ENCODE data around the gene SLC1A3. TPM values are rescaled to one million over a fixed set of nuclear protein-coding genes. Genes with fewer than 3 reads are reported as not detected.

The SLC1A3 gene
- polyA plus RNA-seq, 2 donors, result 13.5 to 16.1 TPM

- Histone ChIP-seq H3K27ac (ENCODE audit: low read depth in 2 of 2, low read length in 1 of 2) (no peak overlapping the region), H3K9me3 (ENCODE audit: control insufficient read depth in 2 of 2, insufficient read depth in 1 of 2, low read depth in 1 of 2, low read length in 1 of 2) (no peaks in the 10 kb centered on the region), H3K4me3 (ENCODE audit: low read depth in 1 of 2, low read length in 2 of 2) (no peak overlapping the region), H3K4me1 (ENCODE audit: control insufficient read depth in 2 of 2, insufficient read depth in 2 of 2, low read length in 1 of 2) (no peaks in the 10 kb centered on the region), H3K27me3 (ENCODE audit: control insufficient read depth in 1 of 2, insufficient read depth in 2 of 2, low read length in 2 of 2) (no peaks in the 10 kb centered on the region), H3K36me3 (ENCODE audit: control insufficient read depth in 2 of 2, insufficient read depth in 2 of 2, low read length in 1 of 2) (no peaks in the 10 kb centered on the region)
- WGBS, 2 donors, result 80 to 88% methylated on average over 3 of the region's 3 CpGs
Observed at GRCh38 chr5:36670548-36670947, 64.1 kb downstream of the SLC1A3 start.

- Histone ChIP-seq H3K4me3 (ENCODE audit: low read depth in 1 of 2, low read length in 2 of 2) (no peak overlapping the region), H3K27ac (ENCODE audit: low read depth in 2 of 2, low read length in 1 of 2) (no peak overlapping the region), H3K36me3 (ENCODE audit: control insufficient read depth in 2 of 2, insufficient read depth in 2 of 2, low read length in 1 of 2) (no peaks in the 10 kb centered on the region), H3K4me1 (ENCODE audit: control insufficient read depth in 2 of 2, insufficient read depth in 2 of 2, low read length in 1 of 2) (no peaks in the 10 kb centered on the region), H3K27me3 (ENCODE audit: control insufficient read depth in 1 of 2, insufficient read depth in 2 of 2, low read length in 2 of 2) (no peaks in the 10 kb centered on the region), H3K9me3 (ENCODE audit: control insufficient read depth in 2 of 2, insufficient read depth in 1 of 2, low read depth in 1 of 2, low read length in 1 of 2) (no peaks in the 10 kb centered on the region)
- 77 to 82% methylated on average over 3 of the region's 3 CpGs for WGBS, 2 donors
Observed at GRCh38 chr5:36675282-36675681, 68.9 kb downstream of the SLC1A3 start.

GRCh38 chr5:36679221-36679989 is 73.0 kb downstream of the SLC1A3 start:
- no peak overlapping the region for H3K27ac ChIP-seq (ENCODE audit: low read depth in 2 of 2, low read length in 1 of 2)

GRCh38 chr5:36680066-36680465 is 73.7 kb downstream of the SLC1A3 start:
- H3K27ac ChIP-seq (ENCODE audit: low read depth in 2 of 2, low read length in 1 of 2), result no peak overlapping the region
- 82 to 85% methylated on average over 7 of the region's 7 CpGs for WGBS, 2 donors
- no peaks in the 10 kb centered on the region for H3K27me3 ChIP-seq (ENCODE audit: control insufficient read depth in 1 of 2, insufficient read depth in 2 of 2, low read length in 2 of 2)
- no peaks in the 10 kb centered on the region for H3K4me1 ChIP-seq (ENCODE audit: control insufficient read depth in 2 of 2, insufficient read depth in 2 of 2, low read length in 1 of 2)
- H3K36me3 ChIP-seq (ENCODE audit: control insufficient read depth in 2 of 2, insufficient read depth in 2 of 2, low read length in 1 of 2), result peaks cover 0 to 4% of the 10 kb centered on the region in 2 donors
- H3K4me3 ChIP-seq (ENCODE audit: low read depth in 1 of 2, low read length in 2 of 2), result no peak overlapping the region
- no peaks in the 10 kb centered on the region for H3K9me3 ChIP-seq (ENCODE audit: control insufficient read depth in 2 of 2, insufficient read depth in 1 of 2, low read depth in 1 of 2, low read length in 1 of 2)

More at GRCh38 chr5:36679221-36679989, 73.0 kb downstream of the SLC1A3 start:
- Histone ChIP-seq H3K4me3 (ENCODE audit: low read depth in 1 of 2, low read length in 2 of 2) (no peak overlapping the region), H3K36me3 (ENCODE audit: control insufficient read depth in 2 of 2, insufficient read depth in 2 of 2, low read length in 1 of 2) (peaks cover 0 to 4% of the 10 kb centered on the region in 2 donors), H3K9me3 (ENCODE audit: control insufficient read depth in 2 of 2, insufficient read depth in 1 of 2, low read depth in 1 of 2, low read length in 1 of 2) (no peaks in the 10 kb centered on the region), H3K4me1 (ENCODE audit: control insufficient read depth in 2 of 2, insufficient read depth in 2 of 2, low read length in 1 of 2) (no peaks in the 10 kb centered on the region), H3K27me3 (ENCODE audit: control insufficient read depth in 1 of 2, insufficient read depth in 2 of 2, low read length in 2 of 2) (no peaks in the 10 kb centered on the region)
- 82 to 83% methylated on average over 8 of the region's 8 CpGs for WGBS, 2 donors

GRCh38 chr5:36681711-36682110 is 75.3 kb downstream of the SLC1A3 start:
- peaks cover 0 to 4% of the 10 kb centered on the region in 2 donors for H3K36me3 ChIP-seq (ENCODE audit: control insufficient read depth in 2 of 2, insufficient read depth in 2 of 2, low read length in 1 of 2)
- H3K4me3 ChIP-seq (ENCODE audit: low read depth in 1 of 2, low read length in 2 of 2), result no peak overlapping the region
- H3K27ac ChIP-seq (ENCODE audit: low read depth in 2 of 2, low read length in 1 of 2), result no peak overlapping the region
- 59% methylated on average over 1 of the region's 1 CpG for whole genome bisulfite sequencing, 2 donors
- no peaks in the 10 kb centered on the region for H3K4me1 ChIP-seq (ENCODE audit: control insufficient read depth in 2 of 2, insufficient read depth in 2 of 2, low read length in 1 of 2)
- H3K9me3 ChIP-seq (ENCODE audit: control insufficient read depth in 2 of 2, insufficient read depth in 1 of 2, low read depth in 1 of 2, low read length in 1 of 2), result no peaks in the 10 kb centered on the region
- no peaks in the 10 kb centered on the region for H3K27me3 ChIP-seq (ENCODE audit: control insufficient read depth in 1 of 2, insufficient read depth in 2 of 2, low read length in 2 of 2)

GRCh38 chr5:36682499-36682898 is 76.1 kb downstream of the SLC1A3 start:
- no peak overlapping the region for H3K4me3 ChIP-seq (ENCODE audit: low read depth in 1 of 2, low read length in 2 of 2)
- H3K27ac ChIP-seq (ENCODE audit: low read depth in 2 of 2, low read length in 1 of 2), result no peak overlapping the region
- H3K4me1 ChIP-seq (ENCODE audit: control insufficient read depth in 2 of 2, insufficient read depth in 2 of 2, low read length in 1 of 2), result no peaks in the 10 kb centered on the region
- no peaks in the 10 kb centered on the region for H3K9me3 ChIP-seq (ENCODE audit: control insufficient read depth in 2 of 2, insufficient read depth in 1 of 2, low read depth in 1 of 2, low read length in 1 of 2)
- no peaks in the 10 kb centered on the region for H3K27me3 ChIP-seq (ENCODE audit: control insufficient read depth in 1 of 2, insufficient read depth in 2 of 2, low read length in 2 of 2)
- 89 to 91% methylated on average over 2 of the region's 2 CpGs for WGBS, 2 donors
- H3K36me3 ChIP-seq (ENCODE audit: control insufficient read depth in 2 of 2, insufficient read depth in 2 of 2, low read length in 1 of 2), result peaks cover 0 to 4% of the 10 kb centered on the region in 2 donors

- no peak overlapping the region for H3K4me3 ChIP-seq (ENCODE audit: low read depth in 1 of 2, low read length in 2 of 2)
- H3K36me3 ChIP-seq (ENCODE audit: control insufficient read depth in 2 of 2, insufficient read depth in 2 of 2, low read length in 1 of 2), result peaks cover 0 to 4% of the 10 kb centered on the region in 2 donors
- 84 to 86% methylated on average over 9 of the region's 9 CpGs for WGBS, 2 donors
- H3K4me1 ChIP-seq (ENCODE audit: control insufficient read depth in 2 of 2, insufficient read depth in 2 of 2, low read length in 1 of 2), result no peaks in the 10 kb centered on the region
- H3K9me3 ChIP-seq (ENCODE audit: control insufficient read depth in 2 of 2, insufficient read depth in 1 of 2, low read depth in 1 of 2, low read length in 1 of 2), result no peaks in the 10 kb centered on the region
- H3K27me3 ChIP-seq (ENCODE audit: control insufficient read depth in 1 of 2, insufficient read depth in 2 of 2, low read length in 2 of 2), result no peaks in the 10 kb centered on the region
- no peak overlapping the region for H3K27ac ChIP-seq (ENCODE audit: low read depth in 2 of 2, low read length in 1 of 2)
Observed at GRCh38 chr5:36683821-36684434, 77.5 kb downstream of the SLC1A3 start.

- 83 to 84% methylated on average over 13 of the region's 13 CpGs for WGBS, 2 donors
- Histone ChIP-seq H3K4me1 (ENCODE audit: control insufficient read depth in 2 of 2, insufficient read depth in 2 of 2, low read length in 1 of 2) (peaks cover 0 to 3% of the 10 kb centered on the region in 2 donors), H3K9me3 (ENCODE audit: control insufficient read depth in 2 of 2, insufficient read depth in 1 of 2, low read depth in 1 of 2, low read length in 1 of 2) (no peaks in the 10 kb centered on the region), H3K27me3 (ENCODE audit: control insufficient read depth in 1 of 2, insufficient read depth in 2 of 2, low read length in 2 of 2) (no peaks in the 10 kb centered on the region), H3K36me3 (ENCODE audit: control insufficient read depth in 2 of 2, insufficient read depth in 2 of 2, low read length in 1 of 2) (peaks cover 0 to 4% of the 10 kb centered on the region in 2 donors), H3K4me3 (ENCODE audit: low read depth in 1 of 2, low read length in 2 of 2) (no peak overlapping the region), H3K27ac (ENCODE audit: low read depth in 2 of 2, low read length in 1 of 2) (no peak overlapping the region)
Observed at GRCh38 chr5:36685631-36686288, 79.4 kb downstream of the SLC1A3 start.

- H3K9me3 ChIP-seq (ENCODE audit: control insufficient read depth in 2 of 2, insufficient read depth in 1 of 2, low read depth in 1 of 2, low read length in 1 of 2), result no peaks in the 10 kb centered on the region
- WGBS, 2 donors, result 82 to 89% methylated on average over 3 of the region's 3 CpGs
- H3K4me3 ChIP-seq (ENCODE audit: low read depth in 1 of 2, low read length in 2 of 2), result no peak overlapping the region
- peaks cover 0 to 3% of the 10 kb centered on the region in 2 donors for H3K4me1 ChIP-seq (ENCODE audit: control insufficient read depth in 2 of 2, insufficient read depth in 2 of 2, low read length in 1 of 2)
- peaks cover 0 to 4% of the 10 kb centered on the region in 2 donors for H3K36me3 ChIP-seq (ENCODE audit: control insufficient read depth in 2 of 2, insufficient read depth in 2 of 2, low read length in 1 of 2)
- no peak overlapping the region for H3K27ac ChIP-seq (ENCODE audit: low read depth in 2 of 2, low read length in 1 of 2)
- no peaks in the 10 kb centered on the region for H3K27me3 ChIP-seq (ENCODE audit: control insufficient read depth in 1 of 2, insufficient read depth in 2 of 2, low read length in 2 of 2)
Observed at GRCh38 chr5:36686881-36687280, 80.5 kb downstream of the SLC1A3 start.

Data from esophagus (tissue), 2 donors.